Thyroid gland (tissue), 4 donors: ENCODE measurements around the gene PRKCQ.

Source experiments
- POLR2A ChIP-seq, 2 donors: fragments of 450-650 bp; IDR thresholded peaks; one replicate each; pipeline ENCODE4 v1.6.1; 2017; ENCODE audit warnings: antibody characterized with exemption in 2 of 2, mild to moderate bottlenecking in 2 of 2, moderate library complexity in 1 of 2
- TF ChIP-seq, protein P1 (sequence below), 6 experiments: fragments of 200-600 bp in 3 of 6; fragments of 450-650 bp in 3 of 6; sonication (generic) in 3 of 6; IDR thresholded peaks; one replicate each; pipeline ENCODE4 v1.5.1; 2016 to 2019; ENCODE audit warnings: antibody characterized with exemption in 6 of 6, mild to moderate bottlenecking in 2 of 6, inconsistent platforms in 1 of 6, moderate library complexity in 1 of 6

DNA sequence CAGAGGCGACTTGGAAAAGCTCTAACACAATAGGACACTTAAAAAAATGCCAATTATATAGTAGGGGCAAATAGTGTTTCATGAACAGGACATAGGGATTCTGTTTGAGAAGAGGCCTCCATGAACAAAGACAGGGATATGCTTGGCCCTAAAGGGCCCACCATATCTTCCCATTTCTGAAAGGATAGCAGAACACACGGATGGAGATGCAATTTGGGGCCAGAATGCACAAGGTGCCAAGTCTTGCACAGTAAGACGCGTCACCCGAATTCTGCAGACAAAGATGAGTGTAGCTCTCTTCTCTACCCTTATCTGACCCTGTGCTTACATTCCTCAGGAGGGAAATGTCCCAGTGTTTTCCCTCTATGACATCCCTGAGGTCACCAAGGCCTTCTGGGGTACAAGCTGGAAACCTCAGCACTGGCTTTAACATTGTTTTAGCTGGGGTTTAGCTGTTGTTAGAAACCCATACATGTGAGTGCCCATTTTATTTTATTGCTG is 12.8 kb downstream of the PRKCQ start:
- TF ChIP-seq, protein P1, sequence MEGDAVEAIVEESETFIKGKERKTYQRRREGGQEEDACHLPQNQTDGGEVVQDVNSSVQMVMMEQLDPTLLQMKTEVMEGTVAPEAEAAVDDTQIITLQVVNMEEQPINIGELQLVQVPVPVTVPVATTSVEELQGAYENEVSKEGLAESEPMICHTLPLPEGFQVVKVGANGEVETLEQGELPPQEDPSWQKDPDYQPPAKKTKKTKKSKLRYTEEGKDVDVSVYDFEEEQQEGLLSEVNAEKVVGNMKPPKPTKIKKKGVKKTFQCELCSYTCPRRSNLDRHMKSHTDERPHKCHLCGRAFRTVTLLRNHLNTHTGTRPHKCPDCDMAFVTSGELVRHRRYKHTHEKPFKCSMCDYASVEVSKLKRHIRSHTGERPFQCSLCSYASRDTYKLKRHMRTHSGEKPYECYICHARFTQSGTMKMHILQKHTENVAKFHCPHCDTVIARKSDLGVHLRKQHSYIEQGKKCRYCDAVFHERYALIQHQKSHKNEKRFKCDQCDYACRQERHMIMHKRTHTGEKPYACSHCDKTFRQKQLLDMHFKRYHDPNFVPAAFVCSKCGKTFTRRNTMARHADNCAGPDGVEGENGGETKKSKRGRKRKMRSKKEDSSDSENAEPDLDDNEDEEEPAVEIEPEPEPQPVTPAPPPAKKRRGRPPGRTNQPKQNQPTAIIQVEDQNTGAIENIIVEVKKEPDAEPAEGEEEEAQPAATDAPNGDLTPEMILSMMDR (IDR thresholded peaks at IDR 0.05) = no peak
- no peak for TF ChIP-seq POLR2A (IDR thresholded peaks at IDR 0.05)
